K562 (cell line): ENCODE data around the gene TXN2. TPM values are rescaled to one million over a fixed set of nuclear protein-coding genes. Genes with fewer than 3 reads are reported as not detected.

Experiments
- ARID3A ChIP-seq: IDR thresholded peaks from 2 replicates; pipeline ENCODE4 v1.6.1; 2012; ENCODE audit warnings: low read depth, low read length, improper control_type of control experiment, borderline replicate concordance
- ATF1 ChIP-seq, 2 experiments: fragments of 450-650 bp in 1 of 2; IDR thresholded peaks; 2 replicates each; pipeline ENCODE4 v1.6.1; 2016; ENCODE audit warnings: missing compliant biosample characterization in 1 of 2, missing genetic modification characterization in 1 of 2
- CSDE1 ChIP-seq, 2 experiments: fragments of 450-650 bp; IDR thresholded peaks; 2 replicates each; pipeline ENCODE4 v1.6.1; 2016; ENCODE audit warnings: mild to moderate bottlenecking in 1 of 2
- E2F6 ChIP-seq, 2 experiments: IDR thresholded peaks; 2 replicates each; pipeline ENCODE4 v1.6.1; 2011; ENCODE audit warnings: borderline replicate concordance in 1 of 2, control low read depth in 1 of 2, low read depth in 1 of 2, low read length in 1 of 2, mild to moderate bottlenecking in 1 of 2, mixed read lengths in 1 of 2, moderate library complexity in 1 of 2; ENCODE audit not compliant: insufficient read depth in 1 of 2, insufficient read length in 1 of 2, poor library complexity in 1 of 2, severe bottlenecking in 1 of 2; ENCODE audit errors: extremely low read depth in 1 of 2
- FOXK1 ChIP-seq: sonication (generic); formaldehyde crosslinking; IDR thresholded peaks from 2 replicates; pipeline ENCODE4 v1.8.0; 2022; ENCODE audit warnings: missing genetic modification reagents, mild to moderate bottlenecking, borderline replicate concordance
- ILF3 ChIP-seq: fragments of 450-650 bp; IDR thresholded peaks from 2 replicates; pipeline ENCODE4 v1.6.1; 2018; ENCODE audit warnings: antibody characterized with exemption, mild to moderate bottlenecking, moderate library complexity, borderline replicate concordance
- NFYB ChIP-seq: IDR thresholded peaks from 2 replicates; pipeline ENCODE4 v1.6.1; 2011; ENCODE audit warnings: mild to moderate bottlenecking, moderate library complexity; ENCODE audit not compliant: insufficient read length; ENCODE audit errors: extremely low read depth
- RBM25 ChIP-seq: fragments of 200-400 bp; formaldehyde crosslinking; IDR thresholded peaks from 2 replicates; pipeline ENCODE4 v1.6.1; 2018; ENCODE audit warnings: low read length, low read depth, moderate library complexity; ENCODE audit not compliant: severe bottlenecking
- SAP30 ChIP-seq: fragments of 200-600 bp; sonication (generic); IDR thresholded peaks from 2 replicates; pipeline ENCODE4 v1.6.1; 2012; ENCODE audit warnings: borderline replicate concordance, low read depth, mild to moderate bottlenecking, moderate library complexity, low read length, control low read depth, inconsistent platforms; ENCODE audit not compliant: insufficient read depth, poor library complexity, severe bottlenecking
- SRSF1 ChIP-seq: fragments of 200-400 bp; formaldehyde crosslinking; IDR thresholded peaks from 2 replicates; pipeline ENCODE4 v1.6.1; 2017; ENCODE audit warnings: mild to moderate bottlenecking, low read depth, low read length, moderate library complexity
- SRSF7 ChIP-seq: fragments of 200-400 bp; formaldehyde crosslinking; optimal IDR thresholded peaks from 2 replicates; pipeline ENCODE3; 2017; ENCODE audit warnings: mild to moderate bottlenecking, low read depth, low read length
- STAT5B ChIP-seq: fragments of 250-450 bp; sonication (Bioruptor Pico); IDR thresholded peaks from 2 replicates; pipeline ENCODE4 v1.8.0; 2021; ENCODE audit warnings: mild to moderate bottlenecking, inconsistent platforms
- ZNF121 ChIP-seq: sonication (generic); formaldehyde crosslinking; conservative IDR thresholded peaks from 2 replicates; pipeline ENCODE4 v1.8.0; 2022; ENCODE audit warnings: missing genetic modification reagents
- ZNF398 ChIP-seq: fragments of 250-450 bp; sonication (Bioruptor Pico); IDR thresholded peaks from 2 replicates; pipeline ENCODE4 v1.8.0; 2021; ENCODE audit warnings: moderate library complexity, mild to moderate bottlenecking, inconsistent platforms
- ZNF583 ChIP-seq: fragments of 250-450 bp; sonication (Bioruptor Pico); IDR thresholded peaks from 2 replicates; pipeline ENCODE4 v1.4.0; 2020
- ZNF609 ChIP-seq: sonication (generic); formaldehyde crosslinking; IDR thresholded peaks from 2 replicates; pipeline ENCODE4 v1.8.1; 2023; ENCODE audit warnings: missing genetic modification reagents, mild to moderate bottlenecking, borderline replicate concordance
- polyA plus RNA-seq, 8 experiments: library from polyadenylated mRNA; depleted of rRNA in 4 of 8; stranded (reverse) in 5 of 8; unstranded in 3 of 8; fragments of >200 nt; fragmentation: Nextera tagmentation in 2 of 8; fragmentation: Illumina TruSeq in 1 of 8; extraction: Ambion mirVana in 2 of 8; extraction: Trizol in 1 of 8; gene quantifications; 2 replicates each; pipeline versions ENCODE4 v1.2.1 to v1.2.3, GENCODE V29; 2011 to 2014; ENCODE audit warnings: inconsistent platforms in 1 of 8, missing spikeins in 1 of 8
- total RNA-seq, 7 experiments: library from RNA; depleted of rRNA in 6 of 7; stranded (reverse); fragments of >200 nt in 6 of 7; fragmentation: Illumina TruSeq in 2 of 7; extraction: Trizol in 2 of 7; gene quantifications; 2 replicates each; pipeline versions ENCODE4 v1.2.1 to v1.2.3, GENCODE V29; 2011 to 2021; ENCODE audit warnings: low replicate concordance in 1 of 7
- TF ChIP-seq, protein P1 (sequence below): sonication (generic); formaldehyde crosslinking; IDR thresholded peaks from 2 replicates; pipeline ENCODE4 v1.8.0; 2022; ENCODE audit warnings: missing genetic modification reagents, mild to moderate bottlenecking, moderate library complexity, borderline replicate concordance

Gene TXN2
- total and polyA plus RNA-seq, 9 of the 15 experiments (the other 6 are each of a cell fraction or from before 2014, with no cell fraction given) = 48.5 to 399 (median 118) TPM

DNA sequence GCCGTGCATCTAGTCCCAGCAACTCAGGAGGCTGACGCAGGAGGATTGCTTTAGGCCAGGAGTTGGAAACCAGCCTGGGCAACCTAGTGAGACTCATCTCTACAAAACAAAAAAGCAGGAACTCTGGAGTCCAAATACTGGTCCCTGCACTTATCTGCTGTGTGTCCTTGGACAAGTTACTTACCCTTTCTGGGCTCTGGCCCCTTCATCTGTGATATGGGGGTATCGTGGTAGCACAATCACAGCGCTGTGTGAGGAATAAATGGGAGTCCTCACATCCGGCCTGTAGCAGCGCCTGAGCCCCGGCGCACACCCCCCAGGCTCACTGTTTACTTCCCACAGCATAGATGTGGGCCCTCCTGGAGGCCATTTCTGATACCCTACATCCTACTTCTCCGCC lies 49.5 kb downstream of the TXN2 start (continued):
- TF ChIP-seq E2F6 (IDR thresholded peaks at IDR 0.05; ENCODE audit: borderline replicate concordance in 1 of 2, extremely low read depth in 1 of 2, insufficient read depth in 1 of 2, insufficient read length in 1 of 2, low read depth in 1 of 2, low read length in 1 of 2, poor library complexity in 1 of 2, severe bottlenecking in 1 of 2) = no peak
- TF ChIP-seq CSDE1 (IDR thresholded peaks at IDR 0.05) = no peak
- no peak for TF ChIP-seq SRSF1
- TF ChIP-seq ZNF609 (CRISPR knock-in tag) = no peak
- TF ChIP-seq NFYB = no peak
- TF ChIP-seq RBM25 = peak; percentile 70
- no peak for TF ChIP-seq ARID3A
- no peak for TF ChIP-seq ATF1 (CRISPR knock-in tag; IDR thresholded peaks at IDR 0.05)
- TF ChIP-seq ATF1 (tag; IDR thresholded peaks at IDR 0.05) = no peak
- no peak for TF ChIP-seq ZNF583 (CRISPR knock-in tag)
- TF ChIP-seq ZNF121 = no peak
- no peak for TF ChIP-seq STAT5B (CRISPR knock-in tag)
- no peak for TF ChIP-seq SRSF7
- no peak for TF ChIP-seq FOXK1 (CRISPR knock-in tag)
- no peak for TF ChIP-seq SAP30
- TF ChIP-seq, protein P1, sequence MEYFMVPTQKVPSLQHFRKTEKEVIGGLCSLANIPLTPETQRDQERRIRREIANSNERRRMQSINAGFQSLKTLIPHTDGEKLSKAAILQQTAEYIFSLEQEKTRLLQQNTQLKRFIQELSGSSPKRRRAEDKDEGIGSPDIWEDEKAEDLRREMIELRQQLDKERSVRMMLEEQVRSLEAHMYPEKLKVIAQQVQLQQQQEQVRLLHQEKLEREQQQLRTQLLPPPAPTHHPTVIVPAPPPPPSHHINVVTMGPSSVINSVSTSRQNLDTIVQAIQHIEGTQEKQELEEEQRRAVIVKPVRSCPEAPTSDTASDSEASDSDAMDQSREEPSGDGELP = no peak
- TF ChIP-seq ILF3 = no peak
- TF ChIP-seq ZNF398 (CRISPR knock-in tag) = no peak
